Hematopoietic multipotent progenitor cell treated with erythropoietin and hydrocortisone succinate and interleukin-3 and kit ligand, for 17 days (in vitro differentiated cells): ENCODE results near the gene OXCT1.
"Not testable (repeated sequence)": the region's sequence is repeated elsewhere in the genome, so short reads cannot be mapped to it uniquely, and the experiment has no call there.

Experiments used
- DNase-seq: peaks from one replicate; pipeline ENCODE4 v3.0.0-alpha.2; 2015; ENCODE audit warnings: low spot score

Gene OXCT1

DNA sequence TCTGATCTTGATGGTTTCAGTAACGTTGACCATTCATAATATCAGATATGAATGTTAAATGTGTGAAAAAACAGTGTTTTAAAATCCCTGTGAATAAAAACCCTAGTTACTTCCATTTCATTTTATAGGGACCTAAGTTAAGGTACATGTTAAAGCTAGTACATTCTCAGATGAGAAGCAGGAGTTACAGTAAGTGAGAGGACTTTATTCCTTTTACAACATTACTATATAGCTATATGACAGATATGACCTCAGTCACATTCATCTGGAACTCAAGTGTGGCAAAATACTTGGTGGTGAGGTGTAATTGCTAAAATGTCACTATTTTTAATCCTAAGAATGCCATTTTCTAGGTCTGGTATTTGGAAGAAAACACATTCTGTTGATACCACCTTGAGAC is 96.4 kb downstream of the OXCT1 start:
- no peak for DNase-seq

DNA sequence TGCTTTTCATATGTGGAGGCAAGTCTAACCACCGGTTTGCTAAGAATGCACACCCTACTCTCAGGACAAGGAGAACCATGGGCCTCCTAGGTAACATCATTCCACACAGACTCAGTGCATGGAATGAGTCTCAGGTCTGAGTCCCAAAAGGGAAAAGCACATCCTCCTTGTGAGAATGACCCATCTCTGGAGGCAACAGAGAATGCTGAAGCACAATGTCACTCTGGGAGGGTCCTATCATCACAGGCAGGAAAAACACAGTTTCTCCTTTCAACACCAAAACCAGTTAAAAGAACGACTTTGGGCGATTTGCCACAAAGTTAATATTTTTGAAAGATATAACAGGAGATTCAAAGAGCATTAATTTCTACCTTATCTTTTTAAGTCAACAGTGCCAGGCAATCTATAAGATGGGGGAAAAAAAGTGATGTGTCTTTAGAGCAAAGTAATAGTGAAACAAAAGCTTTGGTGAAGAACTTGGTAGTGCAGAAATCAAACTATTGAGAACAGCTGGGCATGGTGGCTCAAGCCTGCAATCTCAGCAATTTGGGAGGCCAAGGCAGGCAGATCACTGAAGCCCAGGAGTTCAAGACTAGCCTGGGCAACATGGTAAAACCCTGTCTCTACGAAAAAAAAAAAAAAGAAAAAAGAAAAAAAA is 97.3 kb downstream of the OXCT1 start:
- DNase-seq, result no peak

DNA sequence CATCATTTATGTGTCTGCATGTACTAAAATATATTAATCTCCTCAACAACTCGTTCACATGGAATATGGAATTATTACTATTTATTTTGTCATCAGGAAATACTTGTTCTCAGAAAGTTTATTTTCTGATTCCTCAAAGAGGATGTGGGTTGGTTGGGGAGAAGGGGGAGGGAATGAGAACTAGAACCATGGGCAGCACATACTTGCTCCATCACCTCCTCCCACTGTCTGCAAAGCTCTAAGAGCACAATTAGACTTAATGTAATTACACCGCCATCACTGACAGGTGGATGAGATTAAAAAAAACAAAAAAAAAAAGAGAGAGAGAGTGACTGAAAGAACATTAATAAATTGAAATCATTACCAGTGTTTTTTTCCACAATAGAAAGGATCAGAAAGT is 98.2 kb downstream of the OXCT1 start:
- no peak for DNase-seq

DNA sequence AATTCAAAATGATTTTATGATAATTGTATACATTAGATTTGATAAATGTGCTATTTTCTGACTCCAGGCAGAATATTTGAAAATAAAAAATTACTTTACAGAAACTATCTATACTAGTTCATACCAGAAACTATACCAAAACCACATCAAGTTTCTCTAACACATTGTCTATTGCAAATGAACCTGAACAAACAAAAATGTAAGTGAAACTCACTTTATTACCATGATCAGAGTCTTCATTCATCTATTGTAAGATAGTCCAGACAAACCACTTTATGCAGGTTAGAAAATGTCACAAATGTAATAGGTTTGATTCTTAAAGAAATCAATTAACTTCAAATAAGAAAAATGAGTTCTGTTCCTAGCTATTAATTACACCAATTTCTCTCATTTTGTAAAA is 99.4 kb downstream of the OXCT1 start:
- DNase-seq, result no peak

DNA sequence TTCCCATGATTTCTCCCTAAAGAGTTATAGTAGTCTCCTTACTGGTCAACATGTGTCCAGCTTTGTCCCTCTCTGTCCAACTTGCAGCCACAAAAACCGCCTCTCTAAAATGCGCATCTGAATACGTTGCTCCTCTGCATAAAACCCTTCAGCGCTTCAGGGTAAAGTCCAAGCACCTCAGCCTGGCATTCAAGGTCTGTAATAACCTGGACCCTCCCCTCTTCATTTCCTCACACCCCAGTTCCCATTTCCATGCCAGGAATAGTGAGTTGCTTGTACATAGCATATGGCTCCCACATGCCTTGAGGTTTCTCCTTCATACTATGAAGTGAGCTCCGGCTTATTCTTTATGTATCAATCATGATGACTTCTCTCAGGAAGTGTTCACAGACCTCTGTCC is 101.5 kb downstream of the OXCT1 start:
- DNase-seq, result no peak

DNA sequence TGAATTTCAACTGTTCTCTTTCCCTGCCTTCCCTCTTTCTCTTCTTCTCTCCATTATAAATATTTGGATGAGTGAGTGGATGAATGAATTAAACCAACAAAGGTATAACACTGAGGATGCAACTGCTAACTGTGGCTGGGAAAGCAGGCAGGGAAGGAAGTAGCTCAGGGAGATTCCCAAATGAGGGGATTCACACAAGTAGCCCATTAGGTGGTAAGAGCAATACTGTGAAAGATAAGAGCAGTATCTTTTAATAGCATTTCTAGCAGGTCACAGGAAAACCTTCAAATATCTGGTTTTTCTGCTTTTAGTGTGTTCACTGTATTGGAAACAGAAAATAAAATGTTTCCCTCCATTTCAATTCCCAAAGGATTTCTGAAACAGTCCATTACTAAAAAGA is 105.6 kb downstream of the OXCT1 start:
- no peak for DNase-seq

DNA sequence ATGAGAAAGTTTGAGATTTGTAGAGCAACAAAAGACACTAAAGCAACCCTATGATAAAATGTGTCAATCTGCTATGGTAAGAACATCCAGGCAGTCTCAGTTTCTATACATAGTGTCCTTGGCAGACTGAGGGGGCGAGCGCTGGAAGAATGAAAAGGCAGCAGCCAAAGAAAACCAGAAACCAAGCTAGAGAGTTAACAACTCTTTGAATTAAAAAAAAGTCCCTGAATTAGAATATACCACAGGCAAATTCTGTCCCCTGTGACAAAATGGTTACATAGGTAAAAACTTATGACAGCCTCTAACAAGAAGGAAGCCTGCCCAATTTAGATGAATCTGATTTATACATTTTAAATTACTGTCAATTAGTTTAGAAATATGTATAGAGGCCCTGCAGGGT is 106.7 kb downstream of the OXCT1 start:
- no peak for DNase-seq

DNA sequence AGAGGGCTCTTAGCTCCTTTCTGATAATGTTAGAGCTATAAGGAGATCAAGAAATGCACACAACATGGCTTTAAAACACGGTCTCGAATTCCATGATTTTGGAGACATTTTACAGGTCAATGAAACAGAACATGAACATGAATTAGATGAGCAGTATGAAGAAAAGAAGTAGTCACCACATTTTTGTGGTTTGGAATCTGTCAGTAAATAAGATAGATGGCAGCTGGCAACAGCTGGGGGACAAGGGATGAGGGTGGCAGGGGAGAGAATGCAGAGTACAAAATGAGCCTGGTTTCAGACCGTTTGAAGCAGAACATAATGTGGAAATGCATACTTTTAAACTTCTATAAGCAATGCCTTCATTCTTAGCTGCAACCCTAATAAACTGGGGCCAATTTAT is 107.1 kb downstream of the OXCT1 start:
- DNase-seq, result no peak

DNA sequence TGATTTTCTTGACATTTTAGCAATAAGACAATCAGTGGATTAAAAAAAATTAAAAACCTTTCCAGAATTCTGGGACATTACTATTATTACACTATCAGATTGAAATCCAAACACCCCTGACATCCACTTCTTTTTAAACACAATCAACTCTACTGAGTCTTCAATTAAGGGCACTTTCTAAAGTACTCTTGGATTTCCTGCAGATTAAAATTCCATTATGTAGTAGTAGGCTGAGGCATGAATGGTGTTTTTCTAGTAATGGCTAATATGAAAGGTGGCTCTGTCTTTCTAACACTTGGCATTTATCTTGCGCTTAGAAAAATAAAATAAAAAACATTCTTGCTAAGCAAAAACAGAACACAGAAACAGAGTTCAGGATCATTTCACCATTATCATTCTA is 107.8 kb downstream of the OXCT1 start:
- DNase-seq, result no peak

DNA sequence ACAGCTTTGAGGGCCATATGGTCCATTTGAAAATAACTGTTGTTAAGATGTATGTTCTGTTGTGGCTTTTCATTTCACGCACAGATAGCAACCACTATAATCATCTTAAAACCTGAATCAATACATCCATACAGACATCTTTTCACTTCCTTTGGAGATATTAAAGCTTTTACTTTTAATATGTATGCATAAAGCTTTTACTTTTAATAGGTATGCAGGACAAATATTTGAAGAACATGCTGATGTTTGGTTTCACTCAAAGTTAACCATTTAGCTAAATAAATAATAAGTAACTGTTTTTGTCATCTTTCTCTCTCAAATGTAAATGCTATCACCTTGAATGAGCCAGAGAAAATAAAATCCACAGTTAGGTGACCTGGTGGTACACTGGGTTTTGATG is 108.6 kb downstream of the OXCT1 start:
- DNase-seq, result no peak

DNA sequence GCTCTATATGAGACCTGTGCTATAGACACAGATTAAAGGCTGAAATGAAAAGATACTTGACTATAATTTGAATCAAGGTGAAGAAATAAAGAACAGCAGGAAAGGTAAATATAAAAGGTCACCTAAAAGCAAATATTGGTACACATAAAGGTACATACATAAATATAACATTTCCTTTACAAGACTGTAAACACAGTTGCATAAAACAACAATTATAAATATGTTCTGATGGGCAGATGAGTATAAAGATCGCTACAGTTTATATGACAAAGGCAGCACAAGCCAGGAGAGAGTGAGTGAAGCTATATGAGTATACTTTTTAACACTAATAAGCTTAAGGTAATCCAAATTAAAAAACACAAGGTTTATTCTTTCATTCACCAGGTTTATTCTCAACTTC is 114.5 kb downstream of the OXCT1 start:
- no peak for DNase-seq

DNA sequence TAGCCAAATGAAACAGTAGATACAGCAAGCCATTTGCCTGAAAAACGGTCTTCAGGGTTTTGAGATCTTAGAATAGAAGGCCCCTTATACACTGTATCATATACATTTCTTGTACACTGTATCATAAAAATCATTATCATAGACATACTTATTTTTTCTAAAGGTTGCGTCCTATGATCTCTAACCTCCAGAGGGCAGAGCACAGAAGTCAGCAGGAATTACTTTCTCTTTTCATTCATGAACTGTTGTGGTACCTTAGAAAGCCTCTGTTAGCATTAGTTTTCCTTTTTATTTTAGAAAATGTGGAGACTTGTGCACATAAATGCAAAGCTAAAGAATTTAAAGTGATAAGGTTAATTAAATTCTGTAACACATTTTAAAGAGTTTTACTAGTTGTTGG is 115.4 kb downstream of the OXCT1 start:
- DNase-seq, result no peak

DNA sequence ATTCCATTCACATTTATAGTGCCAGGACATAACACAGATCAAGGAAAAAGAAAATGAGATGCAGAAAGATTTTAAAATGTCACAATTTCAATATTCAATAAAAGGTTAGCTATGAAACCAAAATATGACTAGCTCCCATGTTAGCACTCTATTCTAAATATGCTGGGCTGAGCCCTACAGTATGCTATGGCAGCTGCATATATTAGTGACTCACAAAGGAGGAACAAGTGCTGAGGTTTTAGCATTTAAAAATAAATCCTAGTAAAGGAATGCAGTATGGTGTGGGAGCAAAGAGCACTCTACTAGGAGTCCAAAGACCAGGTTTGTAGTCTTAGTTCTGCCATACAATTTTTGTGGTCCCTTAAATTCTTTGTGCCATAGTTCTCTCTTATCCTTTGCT is 118.4 kb downstream of the OXCT1 start:
- no peak for DNase-seq

DNA sequence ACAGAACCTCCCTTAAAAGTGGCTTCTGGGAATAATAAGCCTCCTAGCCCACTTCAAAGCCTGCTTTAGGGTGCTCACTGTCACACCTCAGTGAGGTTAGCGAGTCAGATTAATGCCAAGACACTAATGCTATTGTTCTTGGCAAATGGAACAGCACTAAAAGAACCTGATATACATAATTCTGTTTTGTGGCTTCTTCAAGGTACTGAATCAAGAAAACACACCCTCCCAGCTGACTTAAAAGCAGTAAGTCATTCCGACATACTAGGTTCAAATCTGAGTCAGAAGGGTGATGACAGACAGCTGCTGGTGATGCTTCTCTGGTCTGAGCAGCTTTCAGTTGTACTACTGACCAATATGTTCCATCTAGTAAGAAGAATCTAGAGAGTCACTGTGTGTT is 121.6 kb downstream of the OXCT1 start:
- no peak for DNase-seq

DNA sequence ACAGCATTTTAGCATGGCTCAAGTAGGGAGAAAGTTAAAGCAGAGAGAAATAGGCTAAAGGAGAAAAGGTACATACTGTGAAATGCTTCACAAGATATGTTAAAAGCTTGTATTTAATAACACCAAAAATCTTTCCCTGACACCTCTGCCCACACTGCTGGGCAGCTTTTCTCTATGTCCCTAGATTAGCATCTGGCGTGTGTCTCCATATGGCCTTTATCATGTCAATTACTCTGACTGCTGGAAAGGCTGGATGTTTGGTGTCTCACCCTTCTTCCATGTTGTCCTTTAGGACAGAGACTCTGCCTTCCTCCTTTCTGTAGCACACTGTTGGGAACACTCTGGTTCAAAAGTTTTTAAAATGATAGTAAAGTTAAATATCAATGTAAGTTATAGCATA is 122.5 kb downstream of the OXCT1 start:
- no peak for DNase-seq

DNA sequence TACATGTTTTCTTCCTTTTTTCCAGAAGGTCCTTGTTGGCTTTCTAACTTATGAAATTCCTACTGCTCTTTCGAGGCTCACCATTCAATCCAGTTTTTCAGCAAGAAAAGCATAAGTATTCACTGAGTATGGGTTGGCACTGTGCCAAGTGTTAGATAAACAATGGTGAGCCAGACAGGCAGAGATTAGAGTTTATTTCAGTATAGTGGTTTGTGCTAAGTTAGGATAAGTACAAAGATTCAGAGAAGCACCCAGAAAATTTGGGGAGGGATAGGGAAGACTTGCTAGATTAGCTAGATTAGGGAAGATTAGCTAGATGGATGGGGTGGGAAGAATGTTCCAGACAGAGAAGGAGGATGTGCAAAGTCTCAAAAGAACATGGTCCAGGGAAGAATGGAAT is 122.9 kb downstream of the OXCT1 start:
- DNase-seq, result no peak

DNA sequence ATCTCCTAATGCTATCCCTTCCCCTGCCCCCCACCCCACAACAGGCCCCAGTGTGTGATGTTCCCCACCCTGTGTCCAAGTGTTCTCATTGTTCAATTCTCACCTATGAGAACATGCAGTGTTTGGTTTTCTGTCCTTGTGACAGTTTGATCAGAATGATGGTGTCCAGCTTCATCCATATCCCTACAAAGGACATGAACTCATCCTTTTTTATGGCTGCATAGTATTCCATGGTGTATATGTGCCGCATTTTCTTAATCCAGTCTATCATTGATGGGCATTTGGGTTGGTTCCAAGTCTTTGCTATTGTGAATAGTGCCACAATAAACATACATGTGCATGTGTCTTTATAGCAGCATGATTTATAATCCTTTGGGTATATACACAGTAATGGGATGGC is 127.6 kb downstream of the OXCT1 start:
- DNase-seq, result not testable (repeated sequence)

DNA sequence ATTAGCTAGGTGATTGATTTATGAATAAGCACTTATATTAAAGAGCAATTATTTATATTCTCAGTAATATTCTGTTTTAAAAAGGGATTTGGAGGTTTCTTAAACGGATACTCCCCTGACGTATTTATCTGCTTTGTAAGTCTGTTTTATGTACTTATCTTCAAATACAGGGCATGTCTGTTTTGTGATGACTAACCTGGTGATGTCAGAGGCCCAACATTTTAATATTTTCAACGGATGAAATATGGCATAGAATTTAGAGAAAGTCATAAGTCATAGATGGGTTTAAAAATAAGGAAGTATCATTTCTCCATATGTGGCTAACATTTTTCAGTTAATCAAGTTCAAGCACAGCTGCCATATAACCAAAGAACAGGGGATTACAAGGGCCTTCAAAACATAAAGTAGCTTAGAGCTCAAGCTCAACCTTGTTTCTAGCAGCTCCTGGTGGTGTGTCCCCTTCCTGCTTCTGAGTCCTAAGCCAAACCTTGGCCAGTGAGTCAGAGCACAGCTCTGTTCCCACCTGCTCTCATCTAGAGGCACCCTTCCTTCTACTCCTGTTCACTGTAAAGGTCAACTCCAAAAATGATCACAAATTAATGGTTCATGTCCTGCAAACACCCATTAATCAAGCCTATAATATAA is 131.4 kb downstream of the OXCT1 start:
- DNase-seq, result no peak

DNA sequence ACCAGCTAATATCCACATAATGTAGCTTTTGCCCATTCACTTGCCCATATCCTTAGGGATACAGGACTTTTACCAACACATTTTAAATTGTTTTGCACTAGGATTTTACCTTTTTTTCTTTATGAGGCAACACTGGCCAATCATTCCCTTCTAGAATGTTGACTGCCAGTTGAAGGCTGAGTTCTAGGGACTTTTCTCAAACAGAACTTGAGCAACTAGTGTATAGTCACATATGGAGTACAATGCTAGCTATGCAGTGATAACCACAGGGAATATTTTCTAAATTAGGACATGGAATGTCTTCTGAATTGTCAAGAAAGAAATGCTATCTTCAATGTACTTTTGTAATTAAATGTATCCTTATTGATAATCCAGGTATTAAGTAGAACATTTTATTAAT is 133.6 kb downstream of the OXCT1 start:
- no peak for DNase-seq

DNA sequence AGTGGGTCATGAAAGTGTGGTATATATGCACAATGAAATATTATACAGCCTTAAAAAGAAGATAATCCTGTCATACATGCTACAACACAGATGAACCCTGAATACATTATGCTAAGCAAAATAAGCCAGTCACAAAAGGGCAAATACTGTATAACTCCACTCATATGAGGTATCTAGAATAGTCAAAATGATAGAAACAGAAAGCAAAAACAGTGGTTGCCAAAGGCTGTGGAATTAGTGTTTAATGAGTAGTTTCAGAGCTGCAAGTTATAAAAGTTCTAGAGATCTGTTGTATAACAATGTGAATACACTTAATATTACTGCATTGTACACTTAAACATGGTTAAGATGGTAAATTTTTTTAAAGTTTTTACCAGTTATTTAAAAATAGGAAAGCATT is 135.0 kb downstream of the OXCT1 start:
- no peak for DNase-seq

DNA sequence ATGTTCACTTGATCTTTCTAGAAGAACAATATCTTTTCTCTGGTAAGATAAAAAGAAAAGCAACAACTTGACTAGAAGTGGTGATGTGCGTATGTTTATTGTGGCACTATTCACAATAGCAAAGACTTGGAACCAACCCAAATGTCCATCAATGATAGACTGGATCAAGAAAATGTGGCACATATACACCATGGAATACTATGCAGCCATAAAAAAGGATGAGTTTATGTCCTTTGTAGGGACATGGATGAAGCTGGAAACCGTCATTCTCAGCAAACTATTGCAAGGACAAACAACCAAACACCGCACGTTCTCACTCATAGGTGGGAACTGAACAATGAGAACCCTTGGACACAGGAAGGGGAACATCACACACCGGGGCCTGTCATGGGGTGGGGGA is 140.8 kb downstream of the OXCT1 start:
- not testable (repeated sequence) for DNase-seq

DNA sequence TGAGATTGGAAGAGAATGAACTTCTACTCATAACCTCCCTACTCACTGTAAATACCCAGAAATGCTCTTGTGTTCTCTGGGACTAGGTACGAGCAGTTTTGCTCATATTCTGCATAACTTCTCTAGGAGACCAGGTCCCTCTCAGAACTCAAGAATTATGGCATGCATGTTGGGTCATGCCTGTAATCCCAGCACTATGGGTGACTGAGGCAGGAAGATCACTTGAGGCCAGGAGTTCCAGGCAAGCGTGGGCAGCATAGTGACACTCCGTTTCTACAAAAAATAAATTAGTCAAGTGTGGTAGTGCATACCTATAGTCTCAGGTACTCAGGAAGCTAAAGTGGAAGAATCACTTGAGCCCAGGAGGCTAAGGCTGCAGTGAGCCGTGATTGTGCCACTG is 141.9 kb downstream of the OXCT1 start:
- no peak for DNase-seq

DNA sequence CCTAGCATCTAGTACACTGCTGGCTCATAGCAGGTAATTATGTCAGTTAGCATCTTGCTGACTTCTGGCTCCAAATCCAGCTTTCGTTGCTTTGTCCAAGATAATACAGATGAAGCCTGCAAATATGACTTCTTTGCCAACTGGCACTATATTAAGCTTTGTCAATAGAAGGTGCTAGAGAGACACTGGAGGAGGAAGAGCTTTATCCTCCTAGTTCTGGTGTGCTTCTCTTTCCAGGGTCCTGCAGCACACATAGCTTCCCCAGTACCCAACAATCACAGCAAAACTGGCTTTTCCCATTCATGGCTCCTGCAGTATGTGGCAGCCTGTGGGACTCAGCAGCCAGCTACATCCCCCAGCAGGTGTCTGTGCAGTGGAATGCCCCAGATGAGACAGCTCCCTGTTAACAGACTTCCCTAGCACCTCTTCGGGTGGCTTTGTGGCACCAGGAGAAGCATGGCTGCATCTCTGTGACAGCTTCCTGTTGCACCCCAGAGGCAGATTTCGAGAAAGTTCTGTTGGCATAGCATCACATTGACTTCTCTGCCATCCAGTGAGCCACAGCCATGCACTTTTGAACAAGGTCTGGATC is 147.8 kb downstream of the OXCT1 start:
- DNase-seq, result no peak

DNA sequence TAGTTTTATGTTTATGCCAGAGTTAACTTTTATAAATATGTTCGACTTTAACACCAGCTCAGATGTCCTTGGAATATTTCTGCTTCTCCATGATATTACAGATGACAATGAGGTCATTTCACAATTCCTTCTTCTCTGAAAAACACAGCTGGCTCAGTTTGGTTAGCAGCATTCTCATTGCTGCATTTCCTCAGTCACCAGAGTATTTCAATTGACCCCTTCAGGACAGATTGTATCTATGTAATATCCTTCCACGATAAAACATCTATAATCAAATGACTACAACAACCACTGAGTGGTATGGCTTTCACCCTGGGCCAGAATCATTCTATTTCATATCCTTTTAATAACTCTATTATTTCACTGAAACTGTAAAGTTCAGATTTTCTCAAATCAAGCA is 148.7 kb downstream of the OXCT1 start:
- DNase-seq, result no peak
